ENCODE measurements around the gene CAVIN4.

Gene CAVIN4

DNA sequence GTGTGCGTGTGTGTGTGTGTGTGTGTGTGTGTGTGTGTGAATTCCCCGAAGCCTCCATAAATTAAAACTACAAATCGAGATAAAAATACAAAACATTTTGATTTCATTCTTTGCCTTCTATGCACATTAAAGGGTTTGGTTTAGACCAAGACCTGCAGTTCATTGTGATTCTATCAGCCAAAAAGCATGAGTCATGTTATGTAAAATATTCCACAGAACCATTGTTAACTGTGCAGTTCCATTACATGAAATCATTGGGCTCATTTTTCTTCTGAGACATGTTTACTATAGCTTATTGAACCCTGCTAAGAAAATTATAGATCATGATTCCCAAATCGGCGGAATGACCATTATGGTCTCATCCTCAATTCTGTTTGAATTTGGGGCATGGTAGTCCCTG is 11.7 kb downstream of the CAVIN4 start:
- no peak overlapping the region for H3K4me2 ChIP-seq (ENCODE audit: low read length)
- no peaks in the 10 kb centered on the region for H3K9me3 ChIP-seq (ENCODE audit: insufficient read depth, low read length)
- no peak overlapping the region for H2AFZ ChIP-seq (ENCODE audit: low read depth, low read length)
- no peak overlapping the region for H3K9ac ChIP-seq (ENCODE audit: low read length)
- no peak for TF ChIP-seq EZH2phosphoT487 (IDR thresholded peaks at IDR 0.05; ENCODE audit: low read depth)
- TF ChIP-seq, protein P1, sequence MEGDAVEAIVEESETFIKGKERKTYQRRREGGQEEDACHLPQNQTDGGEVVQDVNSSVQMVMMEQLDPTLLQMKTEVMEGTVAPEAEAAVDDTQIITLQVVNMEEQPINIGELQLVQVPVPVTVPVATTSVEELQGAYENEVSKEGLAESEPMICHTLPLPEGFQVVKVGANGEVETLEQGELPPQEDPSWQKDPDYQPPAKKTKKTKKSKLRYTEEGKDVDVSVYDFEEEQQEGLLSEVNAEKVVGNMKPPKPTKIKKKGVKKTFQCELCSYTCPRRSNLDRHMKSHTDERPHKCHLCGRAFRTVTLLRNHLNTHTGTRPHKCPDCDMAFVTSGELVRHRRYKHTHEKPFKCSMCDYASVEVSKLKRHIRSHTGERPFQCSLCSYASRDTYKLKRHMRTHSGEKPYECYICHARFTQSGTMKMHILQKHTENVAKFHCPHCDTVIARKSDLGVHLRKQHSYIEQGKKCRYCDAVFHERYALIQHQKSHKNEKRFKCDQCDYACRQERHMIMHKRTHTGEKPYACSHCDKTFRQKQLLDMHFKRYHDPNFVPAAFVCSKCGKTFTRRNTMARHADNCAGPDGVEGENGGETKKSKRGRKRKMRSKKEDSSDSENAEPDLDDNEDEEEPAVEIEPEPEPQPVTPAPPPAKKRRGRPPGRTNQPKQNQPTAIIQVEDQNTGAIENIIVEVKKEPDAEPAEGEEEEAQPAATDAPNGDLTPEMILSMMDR (IDR thresholded peaks at IDR 0.05; ENCODE audit: low read depth, low read length), result no peak
- no peaks in the 10 kb centered on the region for H3K27me3 ChIP-seq (ENCODE audit: low read depth, low read length)
- H3K36me3 ChIP-seq (replicated peaks; ENCODE audit: low read depth, low read length), result no peaks in the 10 kb centered on the region
- no peak overlapping the region for H3K27ac ChIP-seq (ENCODE audit: low read length)
- no peaks in the 10 kb centered on the region for H3K79me2 ChIP-seq (ENCODE audit: low read length)
- H3K4me1 ChIP-seq (ENCODE audit: low read length), result no peaks in the 10 kb centered on the region; the same call in 1 of the 2 replicates
- no peaks in the 10 kb centered on the region for H4K20me1 ChIP-seq (ENCODE audit: insufficient read depth, low read length)
- no peak overlapping the region for H3K4me3 ChIP-seq (ENCODE audit: low read length)

- Histone ChIP-seq H3K27ac (ENCODE audit: low read length) (no peak overlapping the region), H3K4me1 (ENCODE audit: low read length) (no peaks in the 10 kb centered on the region; the same call in 1 of the 2 replicates), H3K9ac (ENCODE audit: low read length) (no peak overlapping the region), H3K4me3 (ENCODE audit: low read length) (no peak overlapping the region), H2AFZ (ENCODE audit: low read depth, low read length) (no peak overlapping the region), H3K36me3 (replicated peaks; ENCODE audit: low read depth, low read length) (no peaks in the 10 kb centered on the region), H3K27me3 (ENCODE audit: low read depth, low read length) (no peaks in the 10 kb centered on the region), H4K20me1 (ENCODE audit: insufficient read depth, low read length) (no peaks in the 10 kb centered on the region), H3K79me2 (ENCODE audit: low read length) (no peaks in the 10 kb centered on the region), H3K4me2 (ENCODE audit: low read length) (no peak overlapping the region), H3K9me3 (ENCODE audit: insufficient read depth, low read length) (no peaks in the 10 kb centered on the region)
- TF ChIP-seq, protein P1 (IDR thresholded peaks at IDR 0.05; ENCODE audit: low read depth, low read length), result no peak
- no peak for TF ChIP-seq EZH2phosphoT487 (IDR thresholded peaks at IDR 0.05; ENCODE audit: low read depth)
These were observed 12.6 kb downstream of the CAVIN4 start for GRCh38 chr9:100590481-100590880.

DNA sequence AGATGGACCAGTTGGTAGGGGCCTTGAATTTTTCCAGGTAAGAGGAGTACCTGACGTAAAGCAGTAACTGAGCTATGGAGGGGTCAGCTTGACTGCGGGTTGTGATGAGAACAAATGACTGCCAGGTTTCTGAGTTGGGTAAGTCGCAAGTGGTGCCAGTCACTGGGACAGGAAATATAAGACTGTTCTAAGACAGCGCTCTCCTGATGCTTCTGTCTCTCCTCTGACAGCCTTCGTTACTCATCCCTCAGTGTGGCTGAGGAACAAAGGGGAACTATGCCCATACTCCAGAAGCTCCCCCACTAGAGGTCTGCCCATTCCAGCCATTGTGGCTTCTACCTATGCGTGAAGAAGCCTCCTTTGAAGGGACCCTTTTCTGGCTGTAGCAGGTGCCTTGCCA is 13.3 kb downstream of the CAVIN4 start:
- Histone ChIP-seq H3K4me3 (ENCODE audit: low read length) (no peak overlapping the region), H3K4me2 (ENCODE audit: low read length) (no peak overlapping the region), H3K9ac (ENCODE audit: low read length) (no peak overlapping the region), H2AFZ (ENCODE audit: low read depth, low read length) (no peak overlapping the region), H4K20me1 (ENCODE audit: insufficient read depth, low read length) (no peaks in the 10 kb centered on the region), H3K9me3 (ENCODE audit: insufficient read depth, low read length) (no peaks in the 10 kb centered on the region), H3K36me3 (replicated peaks; ENCODE audit: low read depth, low read length) (no peaks in the 10 kb centered on the region), H3K79me2 (ENCODE audit: low read length) (no peaks in the 10 kb centered on the region), H3K27me3 (ENCODE audit: low read depth, low read length) (no peaks in the 10 kb centered on the region), H3K4me1 (ENCODE audit: low read length) (no peaks in the 10 kb centered on the region; the same call in 1 of the 2 replicates), H3K27ac (ENCODE audit: low read length) (no peak overlapping the region)
- TF ChIP-seq, protein P1 (IDR thresholded peaks at IDR 0.05; ENCODE audit: low read depth, low read length), result no peak
- TF ChIP-seq EZH2phosphoT487 (IDR thresholded peaks at IDR 0.05; ENCODE audit: low read depth), result no peak

DNA sequence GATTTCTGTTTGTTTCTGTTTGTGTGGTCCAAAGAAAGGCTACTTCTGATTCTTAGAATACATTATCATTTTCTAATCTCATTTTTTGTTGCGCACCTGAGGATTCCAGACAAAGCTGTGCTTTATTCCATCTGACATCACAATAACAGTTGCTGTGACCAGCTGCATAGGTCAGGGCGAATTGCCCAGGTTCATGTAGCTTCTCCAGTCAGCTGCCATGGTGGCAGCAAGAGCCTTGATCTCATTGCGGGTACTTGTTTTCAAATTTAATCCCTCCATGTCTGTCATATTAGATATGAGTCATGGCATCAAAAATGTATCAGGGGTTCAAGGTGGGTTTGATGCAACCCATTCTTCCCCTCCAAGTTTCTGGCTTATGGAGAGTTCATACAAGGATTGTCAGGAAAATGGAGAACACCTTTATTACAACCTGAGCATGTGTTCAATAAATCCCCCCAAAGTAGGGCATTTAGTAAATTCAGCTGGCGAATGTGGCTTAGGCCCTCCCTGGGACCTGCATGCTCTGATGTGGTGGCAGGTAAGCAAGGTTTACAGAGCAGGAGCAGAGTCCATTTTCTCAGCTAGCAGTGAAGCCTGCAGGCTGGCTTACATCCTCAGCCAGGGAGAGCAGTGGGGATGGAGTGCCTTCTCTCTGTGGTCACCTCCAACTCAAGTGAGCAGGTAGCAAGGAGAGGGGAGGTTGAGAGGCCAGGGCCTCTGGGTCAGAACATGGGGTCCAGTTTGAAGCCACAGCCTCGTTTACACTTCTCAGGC is 13.9 kb downstream of the CAVIN4 start:
- Histone ChIP-seq H3K4me3 (ENCODE audit: low read length) (no peak overlapping the region), H4K20me1 (ENCODE audit: insufficient read depth, low read length) (no peaks in the 10 kb centered on the region), H3K27ac (ENCODE audit: low read length) (no peak overlapping the region), H3K36me3 (replicated peaks; ENCODE audit: low read depth, low read length) (no peaks in the 10 kb centered on the region), H3K27me3 (ENCODE audit: low read depth, low read length) (0 out of 2 replicates have a peak, but pooled peaks cover 3% of the 10 kb centered on the region), H3K4me2 (ENCODE audit: low read length) (no peak overlapping the region), H3K4me1 (ENCODE audit: low read length) (no peaks in the 10 kb centered on the region), H3K79me2 (ENCODE audit: low read length) (no peaks in the 10 kb centered on the region), H3K9ac (ENCODE audit: low read length) (no peak overlapping the region), H3K9me3 (ENCODE audit: insufficient read depth, low read length) (no peaks in the 10 kb centered on the region), H2AFZ (ENCODE audit: low read depth, low read length) (no peak overlapping the region)
- no peak for TF ChIP-seq EZH2phosphoT487 (IDR thresholded peaks at IDR 0.05; ENCODE audit: low read depth)
- TF ChIP-seq, protein P1 (IDR thresholded peaks at IDR 0.05; ENCODE audit: low read depth, low read length), result no peak
